HG03575 (cell line): ENCODE data around the gene UBAC2.

ENCODE experiments used
- ATAC-seq: cut with Tn5 transposase; IDR thresholded peaks from one replicate; pipeline ENCODE4 v1.9.1; 2021; ENCODE audit not compliant: unreplicated experiment, insufficient number of reproducible peaks, low FRiP score; ENCODE audit errors: extremely low read depth

The UBAC2 gene

GRCh38 chr13:99178636-99179035, 22.0 kb upstream of the UBAC2 start:
- no peak for ATAC-seq

- ATAC-seq = no peak
Measured at GRCh38 chr13:99179460-99179859, 21.2 kb upstream of the UBAC2 start.

- no peak for ATAC-seq
Measured at GRCh38 chr13:99182439-99182838, 18.2 kb upstream of the UBAC2 start.

- no peak for ATAC-seq
Measured at GRCh38 chr13:99185606-99186005, 15.0 kb upstream of the UBAC2 start.

- no peak for ATAC-seq
Measured at GRCh38 chr13:99190147-99190985, 10.3 kb upstream of the UBAC2 start.

- ATAC-seq = no peak
Measured at GRCh38 chr13:99191336-99191899, 9.2 kb upstream of the UBAC2 start.

- ATAC-seq = no peak
Measured at GRCh38 chr13:99191900-99192399, 8.7 kb upstream of the UBAC2 start.

- no peak for ATAC-seq
Measured at GRCh38 chr13:99192480-99192879, 8.2 kb upstream of the UBAC2 start.

- no peak for ATAC-seq
Measured at GRCh38 chr13:99193152-99193551, 7.5 kb upstream of the UBAC2 start.

- no peak for ATAC-seq
Measured at GRCh38 chr13:99196466-99197116, 4.1 kb upstream of the UBAC2 start.

- no peak for ATAC-seq
Measured at GRCh38 chr13:99197117-99197651, 3.5 kb upstream of the UBAC2 start.

- ATAC-seq = no peak
Measured at GRCh38 chr13:99199541-99200431, 868 bp upstream of the UBAC2 start.

GRCh38 chr13:99203601-99204579, 3.2 kb downstream of the UBAC2 start:
- ATAC-seq = no peak

GRCh38 chr13:99205621-99206220, 5.1 kb downstream of the UBAC2 start:
- no peak for ATAC-seq

GRCh38 chr13:99206226-99206625, 5.6 kb downstream of the UBAC2 start:
- ATAC-seq = no peak

GRCh38 chr13:99206873-99207272, 6.2 kb downstream of the UBAC2 start:
- ATAC-seq = no peak

GRCh38 chr13:99207511-99207910, 6.9 kb downstream of the UBAC2 start:
- ATAC-seq = no peak
